Stimulated activated memory B cell treated with anti-CD40 and anti-IgM and Interleukin-4, amounts not matched to agents 10 μg/mL and 1 μg/mL and 100 μg/mL, for 72 hours (primary cell): ENCODE data around the gene UBXN2A.

Experiments
- ATAC-seq: fragments of 150-1000 bp; cut with Tn5 transposase; 2 replicates; pipeline ENCODE4 v1.10.0; 2021
- H3K27ac Mint-ChIP-seq: one replicate; pipeline ENCODE4 v1.8.0; 2022; ENCODE audit warnings: mild to moderate bottlenecking, mixed read lengths
- H3K27me3 Mint-ChIP-seq: one replicate; pipeline ENCODE4 v1.8.0; 2022; ENCODE audit warnings: mixed read lengths
- H3K36me3 Mint-ChIP-seq: one replicate; pipeline ENCODE4 v1.8.0; 2022; ENCODE audit warnings: mixed read lengths
- H3K4me1 Mint-ChIP-seq: one replicate; pipeline ENCODE4 v1.8.0; 2022; ENCODE audit warnings: mixed read lengths
- H3K4me3 Mint-ChIP-seq: one replicate; pipeline ENCODE4 v1.8.0; 2022; ENCODE audit warnings: mild to moderate bottlenecking, moderate library complexity, mixed read lengths
- H3K9me3 Mint-ChIP-seq: one replicate; pipeline ENCODE4 v1.8.0; 2022; ENCODE audit warnings: mixed read lengths

The UBXN2A gene

GRCh38 chr2:23939987-23940717, at the start of gene UBXN2A:
UBXN2A (plus strand) TSS chr2:23940463; CDS start chr2:23958315, 17,852 bp downstream.
- Mint-ChIP-seq H3K9me3 (no peaks in the 10 kb centered on the region), H3K27ac (peak within 1 kb of the TSS; percentile 91), H3K27me3 (no peaks in the 10 kb centered on the region), H3K4me1 (peaks cover 28% of the 10 kb centered on the region), H3K36me3 (peaks cover 6% of the 10 kb centered on the region), H3K4me3 (peak within 1 kb of the TSS; percentile 79)
- peak; percentile 93 for ATAC-seq

- peaks cover 6% of the 10 kb centered on the region for H3K36me3 Mint-ChIP-seq
- no peaks in the 10 kb centered on the region for H3K9me3 Mint-ChIP-seq
- no peak for ATAC-seq
- H3K4me3 Mint-ChIP-seq: no peak overlapping the region
- no peaks in the 10 kb centered on the region for H3K27me3 Mint-ChIP-seq
- no peak overlapping the region for H3K27ac Mint-ChIP-seq
- peaks cover 43% of the 10 kb centered on the region for H3K4me1 Mint-ChIP-seq
Observed at GRCh38 chr2:23900133-23900532, 40.1 kb upstream of the UBXN2A start.

DNA sequence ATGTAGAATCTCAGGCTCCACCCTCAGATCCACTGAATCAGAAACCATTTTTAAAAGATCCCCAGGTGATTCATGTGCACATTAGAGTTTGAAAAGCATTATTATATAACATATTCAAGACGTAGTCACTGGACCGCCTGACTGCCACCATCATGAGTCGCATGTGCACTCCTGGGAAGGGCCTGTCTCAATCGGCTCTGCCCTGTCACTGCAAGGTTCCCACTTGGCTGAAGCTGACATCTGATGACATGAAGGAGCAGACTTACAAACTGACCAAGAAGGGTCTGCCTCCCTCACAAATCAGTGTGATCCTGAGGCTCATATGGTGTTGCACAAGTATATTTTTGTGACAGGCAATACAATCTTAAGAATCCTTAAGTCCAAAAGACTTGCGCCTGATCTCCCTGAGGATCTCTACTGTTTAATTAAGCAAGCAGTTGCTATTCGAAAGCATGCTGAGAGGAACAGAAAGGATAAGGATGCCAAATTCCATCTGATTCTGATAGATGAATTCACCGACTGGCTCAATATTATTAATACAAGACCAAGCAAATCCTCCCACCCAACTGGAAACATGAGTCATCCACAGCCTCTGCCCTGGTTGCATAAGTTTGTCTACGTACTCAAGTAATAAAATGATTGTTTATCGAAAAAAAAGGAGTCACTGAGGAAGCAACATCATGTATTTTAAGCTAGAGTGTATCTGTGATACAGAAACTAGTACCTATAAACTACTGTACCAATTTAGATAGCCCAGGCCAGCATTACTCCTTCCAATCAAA, 39.5 kb upstream of the UBXN2A start:
- no peak for ATAC-seq
- Mint-ChIP-seq H3K4me3 (no peak overlapping the region), H3K27me3 (no peaks in the 10 kb centered on the region), H3K9me3 (no peaks in the 10 kb centered on the region), H3K27ac (no peak overlapping the region), H3K36me3 (peaks cover 6% of the 10 kb centered on the region), H3K4me1 (peaks cover 47% of the 10 kb centered on the region)

- H3K27ac Mint-ChIP-seq: no peak overlapping the region
- no peak overlapping the region for H3K4me3 Mint-ChIP-seq
- no peaks in the 10 kb centered on the region for H3K9me3 Mint-ChIP-seq
- ATAC-seq: no peak
- H3K27me3 Mint-ChIP-seq: no peaks in the 10 kb centered on the region
- H3K36me3 Mint-ChIP-seq: peaks cover 6% of the 10 kb centered on the region
- H3K4me1 Mint-ChIP-seq: peaks cover 36% of the 10 kb centered on the region
Observed at GRCh38 chr2:23901966-23902846, 38.1 kb upstream of the UBXN2A start.

DNA sequence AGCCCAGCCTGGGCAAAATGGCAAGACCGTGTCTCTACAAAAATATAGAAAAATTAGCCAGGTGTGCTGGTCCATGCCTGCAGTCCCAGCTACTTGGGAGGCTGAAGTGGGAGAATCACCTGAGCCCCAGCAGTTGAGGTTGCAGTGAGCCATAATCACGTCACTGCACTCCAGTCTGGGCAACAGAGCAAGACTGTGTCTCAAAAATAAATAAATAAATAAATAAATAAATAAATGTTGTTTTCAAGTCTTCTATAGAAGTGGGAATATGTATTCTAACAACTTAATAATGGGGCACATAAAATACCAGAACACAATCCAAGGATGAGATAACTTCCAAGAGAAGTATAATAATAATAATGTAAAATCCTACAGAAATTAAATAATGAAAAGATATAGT, 37.2 kb upstream of the UBXN2A start:
- H3K4me3 Mint-ChIP-seq: no peak overlapping the region
- H3K27me3 Mint-ChIP-seq: no peaks in the 10 kb centered on the region
- no peak overlapping the region for H3K27ac Mint-ChIP-seq

DNA sequence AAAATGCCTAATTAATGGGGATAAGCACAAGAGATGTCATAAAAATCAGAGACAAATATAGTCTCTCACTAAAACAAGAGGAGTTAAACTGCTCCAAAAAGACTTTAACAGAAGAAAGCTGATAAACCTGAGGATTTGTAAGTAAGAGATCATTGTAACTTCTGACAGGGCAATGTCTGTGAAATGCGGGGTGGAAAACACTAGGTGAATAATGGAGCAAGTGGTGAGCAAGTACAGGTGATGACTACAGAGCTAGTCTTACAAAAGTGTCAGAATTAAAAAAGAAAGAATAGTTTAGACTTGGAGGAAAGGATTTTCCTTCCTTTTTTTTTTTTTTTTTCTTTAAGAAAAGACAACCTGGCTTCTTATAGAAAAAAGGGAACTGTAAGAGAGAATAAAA, 36.0 kb upstream of the UBXN2A start:
- no peak overlapping the region for H3K4me3 Mint-ChIP-seq
- H3K27me3 Mint-ChIP-seq: no peaks in the 10 kb centered on the region
- no peak overlapping the region for H3K27ac Mint-ChIP-seq
- no peaks in the 10 kb centered on the region for H3K9me3 Mint-ChIP-seq
- no peak for ATAC-seq
- no peaks in the 10 kb centered on the region for H3K36me3 Mint-ChIP-seq
- H3K4me1 Mint-ChIP-seq: peaks cover 24% of the 10 kb centered on the region

More for the DNA sequence above, 37.2 kb upstream of the UBXN2A start:
- H3K4me1 Mint-ChIP-seq: peaks cover 28% of the 10 kb centered on the region
- ATAC-seq: no peak
- H3K36me3 Mint-ChIP-seq: peaks cover 5% of the 10 kb centered on the region
- no peaks in the 10 kb centered on the region for H3K9me3 Mint-ChIP-seq

DNA sequence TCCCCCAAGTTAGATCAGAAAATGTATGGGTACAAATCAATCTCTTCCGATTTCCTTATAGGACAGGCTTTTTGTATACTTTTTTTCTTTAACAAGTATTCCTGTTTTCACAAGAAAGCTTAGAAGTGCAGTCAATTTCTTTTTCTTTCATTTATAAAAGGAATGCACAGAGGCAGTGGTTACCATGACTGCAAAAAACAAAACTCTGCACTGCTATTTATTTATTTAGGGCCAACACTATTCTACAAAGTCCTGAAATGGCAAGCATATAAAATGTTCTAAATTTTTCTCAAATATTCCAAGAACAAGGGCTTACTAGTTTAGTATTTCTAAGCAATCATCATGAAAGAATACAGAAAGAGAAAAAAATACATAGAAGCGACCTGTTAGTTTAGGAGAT, 35.6 kb upstream of the UBXN2A start:
- Mint-ChIP-seq H3K27ac (no peak overlapping the region), H3K27me3 (no peaks in the 10 kb centered on the region), H3K36me3 (no peaks in the 10 kb centered on the region)

DNA sequence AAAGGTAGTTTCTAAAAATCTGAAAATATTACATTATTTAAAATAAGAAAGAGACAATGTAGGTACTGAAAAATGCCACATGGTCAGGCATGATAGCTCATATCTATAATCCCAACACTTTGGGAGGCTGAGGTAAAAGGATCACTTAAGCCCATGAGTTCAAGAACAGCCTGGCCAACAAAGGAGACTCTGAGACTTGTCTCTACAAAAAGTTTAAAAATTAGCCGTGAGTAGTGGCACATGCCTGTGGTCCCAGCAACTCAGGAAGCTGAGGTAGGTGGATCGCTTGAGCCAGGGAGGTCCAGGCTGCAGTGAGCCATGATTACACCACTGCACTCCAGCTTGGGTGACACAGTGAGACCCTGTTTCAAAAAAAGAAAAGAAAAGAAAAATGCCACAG, 35.1 kb upstream of the UBXN2A start:
- ATAC-seq: no peak
- Mint-ChIP-seq H3K27ac (no peak overlapping the region), H3K4me1 (peaks cover 24% of the 10 kb centered on the region), H3K36me3 (no peaks in the 10 kb centered on the region), H3K9me3 (no peaks in the 10 kb centered on the region), H3K4me3 (no peak overlapping the region), H3K27me3 (no peaks in the 10 kb centered on the region)

More for the DNA sequence above, 35.6 kb upstream of the UBXN2A start:
- H3K4me3 Mint-ChIP-seq: no peak overlapping the region
- H3K4me1 Mint-ChIP-seq: peaks cover 24% of the 10 kb centered on the region
- no peak for ATAC-seq
- H3K9me3 Mint-ChIP-seq: no peaks in the 10 kb centered on the region

- H3K4me3 Mint-ChIP-seq: no peak overlapping the region
- no peaks in the 10 kb centered on the region for H3K27me3 Mint-ChIP-seq
- peaks cover 17% of the 10 kb centered on the region for H3K36me3 Mint-ChIP-seq
- peaks cover 36% of the 10 kb centered on the region for H3K4me1 Mint-ChIP-seq
- H3K9me3 Mint-ChIP-seq: no peaks in the 10 kb centered on the region
- ATAC-seq: no peak
- H3K27ac Mint-ChIP-seq: no peak overlapping the region
Observed at GRCh38 chr2:23912054-23912453, 28.2 kb upstream of the UBXN2A start.

DNA sequence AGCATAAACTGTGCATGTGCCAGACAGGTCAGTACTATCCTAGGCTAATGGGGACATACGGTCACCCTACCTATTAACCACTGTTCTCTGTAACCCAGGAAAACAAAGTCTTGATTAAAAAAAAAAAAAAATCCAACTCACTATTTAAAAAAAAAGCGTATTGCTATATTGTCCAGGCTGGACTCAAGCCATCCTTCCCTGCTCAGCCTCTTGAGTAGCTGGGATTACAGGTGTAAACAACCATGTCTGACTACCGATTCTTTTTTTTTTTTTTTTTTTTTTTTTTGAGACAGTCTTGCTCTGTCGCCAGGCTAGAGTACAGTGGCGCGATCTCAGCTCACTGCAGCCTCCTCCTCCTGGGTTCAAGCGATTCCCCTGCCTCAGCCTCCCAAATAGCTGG, 24.9 kb upstream of the UBXN2A start:
- Mint-ChIP-seq H3K36me3 (peaks cover 24% of the 10 kb centered on the region), H3K27ac (no peak overlapping the region), H3K27me3 (no peaks in the 10 kb centered on the region), H3K4me1 (peaks cover 64% of the 10 kb centered on the region), H3K9me3 (no peaks in the 10 kb centered on the region), H3K4me3 (no peak overlapping the region)
- ATAC-seq: no peak

GRCh38 chr2:23916727-23917405, 23.4 kb upstream of the UBXN2A start:
- ATAC-seq: no peak
- peaks cover 13% of the 10 kb centered on the region for H3K36me3 Mint-ChIP-seq
- peaks cover 67% of the 10 kb centered on the region for H3K4me1 Mint-ChIP-seq
- no peak overlapping the region for H3K4me3 Mint-ChIP-seq
- H3K27ac Mint-ChIP-seq: peak overlapping the region; percentile 30
- no peaks in the 10 kb centered on the region for H3K27me3 Mint-ChIP-seq
- no peaks in the 10 kb centered on the region for H3K9me3 Mint-ChIP-seq

GRCh38 chr2:23918837-23919489, 21.3 kb upstream of the UBXN2A start:
- no peak for ATAC-seq
- Mint-ChIP-seq H3K4me3 (no peak overlapping the region), H3K27ac (no peak overlapping the region), H3K36me3 (peaks cover 13% of the 10 kb centered on the region), H3K4me1 (peaks cover 77% of the 10 kb centered on the region), H3K27me3 (no peaks in the 10 kb centered on the region), H3K9me3 (no peaks in the 10 kb centered on the region)

DNA sequence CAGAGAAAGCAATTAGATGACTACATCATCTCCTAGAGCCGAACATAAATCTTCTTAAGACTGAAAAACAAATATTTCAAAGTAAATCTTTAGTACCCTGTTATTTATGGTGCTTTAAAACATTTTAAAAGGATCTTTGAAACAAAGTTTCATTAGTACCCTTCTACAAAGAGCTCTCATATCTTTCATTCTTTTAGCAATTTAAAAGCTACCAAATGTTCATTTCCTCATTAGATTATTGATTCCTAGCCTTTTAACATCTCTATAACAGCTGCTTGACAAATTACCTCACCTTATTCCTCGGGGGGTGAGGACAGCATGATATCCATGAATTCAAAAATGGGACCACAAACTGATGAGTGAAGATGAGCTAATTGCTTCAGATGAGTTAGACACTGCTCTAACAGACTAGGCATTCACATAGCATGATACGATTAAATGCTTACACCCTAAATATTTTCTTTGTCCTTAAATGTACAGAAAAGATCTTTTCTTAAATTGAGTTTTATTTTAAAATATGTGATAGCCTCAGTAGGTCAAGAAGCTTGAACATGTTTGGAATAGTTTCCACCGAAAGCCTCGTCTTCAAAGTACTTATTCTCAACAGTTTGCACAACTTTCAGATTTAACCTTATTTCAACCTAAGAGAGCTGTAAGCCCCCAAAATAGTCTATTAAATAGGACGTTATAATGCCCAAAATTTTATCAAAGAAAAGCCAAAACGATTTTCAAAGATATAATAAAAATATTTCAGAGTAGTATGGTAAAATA, 15.5 kb upstream of the UBXN2A start:
- peak overlapping the region; percentile 93 for H3K4me3 Mint-ChIP-seq
- H3K36me3 Mint-ChIP-seq: peaks cover 6% of the 10 kb centered on the region
- H3K9me3 Mint-ChIP-seq: no peaks in the 10 kb centered on the region
- no peak for ATAC-seq
- no peaks in the 10 kb centered on the region for H3K27me3 Mint-ChIP-seq
- H3K4me1 Mint-ChIP-seq: peaks cover 60% of the 10 kb centered on the region
- H3K27ac Mint-ChIP-seq: peak overlapping the region; percentile 98
